Stomach (tissue), 9 donors: ENCODE data around the gene HSPBAP1. TPM values are rescaled to one million over a fixed set of nuclear protein-coding genes. Genes with fewer than 3 reads are reported as not detected.

Experiments used
- DNase-seq, 2 donors: peaks; one replicate each; pipeline versions ENCODE4 v3.0.0 to v3.0.0-alpha.2; 2013 to 2019
- H3K27ac ChIP-seq, 5 donors: fragments of 200-600 bp in 4 of 5; sonication (generic) in 4 of 5; one replicate each; pipeline ENCODE4 v1.5.1; 2013 to 2019; ENCODE audit warnings: mild to moderate bottlenecking in 1 of 5, moderate library complexity in 1 of 5
- H3K27me3 ChIP-seq, 3 donors: fragments of 200-600 bp; sonication (generic); one replicate each; pipeline ENCODE4 v1.5.1; 2017 to 2019; ENCODE audit warnings: mixed run types in 1 of 3
- H3K36me3 ChIP-seq, 4 donors: fragments of 200-600 bp; sonication (generic); 1 replicate in 3 of 4; 2 replicates in 1 of 4; pipeline ENCODE4 v1.5.1; 2016 to 2019
- H3K4me1 ChIP-seq, 4 donors: fragments of 200-600 bp; sonication (generic); one replicate each; pipeline ENCODE4 v1.5.1; 2016 to 2019
- H3K4me3 ChIP-seq, 4 donors: fragments of 200-600 bp; sonication (generic) in 3 of 4; one replicate each; pipeline ENCODE4 v1.5.1; 2016 to 2019; ENCODE audit warnings: mild to moderate bottlenecking in 1 of 4
- H3K9me3 ChIP-seq, 4 donors: fragments of 200-600 bp; sonication (generic); one replicate each; pipeline ENCODE4 v1.5.1; 2016 to 2019
- CTCF ChIP-seq, 7 experiments: fragments of 450-650 bp in 4 of 7; fragments of 200-600 bp in 3 of 7; sonication (generic) in 3 of 7; IDR thresholded peaks; one replicate each; pipeline ENCODE4 v1.5.1; 2016 to 2019; ENCODE audit warnings: antibody characterized with exemption in 7 of 7, control low read depth in 2 of 7, mild to moderate bottlenecking in 1 of 7
- EP300 ChIP-seq: sonication (generic); formaldehyde crosslinking; IDR thresholded peaks from one replicate; pipeline ENCODE4 v1.6.1; 2017; ENCODE audit warnings: antibody characterized with exemption
- POLR2A ChIP-seq, 4 donors: fragments of 450-650 bp; IDR thresholded peaks; one replicate each; pipeline ENCODE4 v1.6.1; 2016; ENCODE audit warnings: antibody characterized with exemption in 4 of 4, control low read depth in 2 of 4, mild to moderate bottlenecking in 1 of 4, moderate library complexity in 1 of 4
- POLR2AphosphoS5 ChIP-seq, 3 donors: sonication (generic); formaldehyde crosslinking; IDR thresholded peaks; one replicate each; pipeline ENCODE4 v1.6.1; 2016; ENCODE audit warnings: antibody characterized with exemption in 3 of 3
- WGBS, 5 donors: extraction: QIAGEN DNeasy Blood & Tissue Kit in 3 of 5; methylation state at CpG; one replicate each; pipeline versions ENCODE4 v1.1.5 to v1.1.7; 2013 to 2018; 5-methylcytosine and 5-hydroxymethylcytosine counted together
- intact Hi-C: fragments of 100-400 bp; cut with DNase I; formaldehyde crosslinking; loops from one replicate; pipeline ENCODE4 v1.15.1; 2023; ENCODE audit warnings: low total_unique reads
- polyA plus RNA-seq, 3 donors: library from polyadenylated mRNA; stranded (reverse); fragments of 200-250 nt; gene quantifications; one replicate each; pipeline ENCODE4 v1.2.3, GENCODE V29; 2013
- total RNA-seq, 5 donors: library from RNA; depleted of rRNA; stranded (reverse); fragments of >200 nt; gene quantifications; one replicate each; pipeline versions ENCODE4 v1.1.0 to v1.2.3, GENCODE V29; 2014 to 2016
- donor health status: healthy with polysubstance abuse.
- donor health status: Bipolar disorder and iron deficiency.
- donor health status: healthy.

Gene HSPBAP1
- total and polyA plus RNA-seq, 8 donors, result 1.7 to 16.5 (median 8.8) TPM; not detected in 1

DNA sequence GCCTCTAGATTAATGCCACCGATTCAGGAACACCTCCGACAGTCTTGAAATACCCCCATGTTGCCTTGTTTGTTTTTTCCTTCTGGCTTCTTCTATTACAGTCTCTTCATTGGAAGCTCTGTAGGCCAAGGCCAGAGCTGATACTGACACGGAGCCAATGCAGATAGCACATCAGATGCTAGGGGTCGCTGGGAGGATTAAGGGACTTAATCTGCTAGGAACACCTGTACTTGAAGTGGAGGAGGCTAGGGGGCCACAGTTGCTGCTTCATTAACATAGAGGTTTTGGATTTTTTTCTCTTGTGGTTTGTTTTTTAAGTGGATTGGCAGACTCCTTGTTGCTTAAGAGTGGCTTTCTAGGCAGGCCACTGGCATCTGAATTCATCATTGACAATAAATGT is 63.4 kb downstream of the HSPBAP1 start:
- intact Hi-C loops, result no loop called here
- Histone ChIP-seq H3K4me3 (no peak overlapping the region), H3K27me3 (no peaks in the 10 kb centered on the region), H3K4me1 (no peaks in the 10 kb centered on the region), H3K27ac (no peak overlapping the region), H3K9me3 (no peaks in the 10 kb centered on the region), H3K36me3 (peaks cover 0 to 43% (median 35%) of the 10 kb centered on the region in 4 donors)
- 80 to 89% (median 86%) methylated on average over 4 of the region's 4 CpGs for WGBS, 5 donors
- TF ChIP-seq POLR2A (IDR thresholded peaks at IDR 0.05), result no peak
- no peak for TF ChIP-seq POLR2AphosphoS5 (IDR thresholded peaks at IDR 0.05)
- no peak for TF ChIP-seq EP300
- no peak for TF ChIP-seq CTCF (IDR thresholded peaks at IDR 0.05)
- DNase-seq, result no peak

- intact Hi-C loops, result no loop called here
- no peak for DNase-seq
- Histone ChIP-seq H3K27me3 (no peaks in the 10 kb centered on the region), H3K4me3 (no peak overlapping the region), H3K4me1 (no peaks in the 10 kb centered on the region), H3K36me3 (peaks cover 0 to 43% (median 35%) of the 10 kb centered on the region in 4 donors), H3K27ac (no peak overlapping the region), H3K9me3 (no peaks in the 10 kb centered on the region)
- TF ChIP-seq EP300, result no peak
- no peak for TF ChIP-seq POLR2AphosphoS5 (IDR thresholded peaks at IDR 0.05)
- no peak for TF ChIP-seq POLR2A (IDR thresholded peaks at IDR 0.05)
- no peak for TF ChIP-seq CTCF (IDR thresholded peaks at IDR 0.05)
- WGBS, 5 donors, result 89 to 98% (median 95%) methylated on average over 8 of the region's 8 CpGs
Measured at GRCh38 chr3:122728756-122729514, 64.7 kb downstream of the HSPBAP1 start.

GRCh38 chr3:122728186-122728585 is 65.4 kb downstream of the HSPBAP1 start:
- intact Hi-C loops, result no loop called here
- no peak for DNase-seq
- no peaks in the 10 kb centered on the region for H3K27me3 ChIP-seq
- H3K9me3 ChIP-seq, result no peaks in the 10 kb centered on the region
- peaks cover 0 to 44% (median 33%) of the 10 kb centered on the region in 4 donors for H3K36me3 ChIP-seq
- H3K4me1 ChIP-seq, result no peaks in the 10 kb centered on the region
- TF ChIP-seq EP300 (no peak), POLR2AphosphoS5 (IDR thresholded peaks at IDR 0.05) (no peak), POLR2A (IDR thresholded peaks at IDR 0.05) (no peak), CTCF (IDR thresholded peaks at IDR 0.05) (no peak)
- no peak overlapping the region for H3K27ac ChIP-seq
- 96 to 98% (median 97%) methylated on average over 3 of the region's 3 CpGs for WGBS, 5 donors
- no peak overlapping the region for H3K4me3 ChIP-seq

DNA sequence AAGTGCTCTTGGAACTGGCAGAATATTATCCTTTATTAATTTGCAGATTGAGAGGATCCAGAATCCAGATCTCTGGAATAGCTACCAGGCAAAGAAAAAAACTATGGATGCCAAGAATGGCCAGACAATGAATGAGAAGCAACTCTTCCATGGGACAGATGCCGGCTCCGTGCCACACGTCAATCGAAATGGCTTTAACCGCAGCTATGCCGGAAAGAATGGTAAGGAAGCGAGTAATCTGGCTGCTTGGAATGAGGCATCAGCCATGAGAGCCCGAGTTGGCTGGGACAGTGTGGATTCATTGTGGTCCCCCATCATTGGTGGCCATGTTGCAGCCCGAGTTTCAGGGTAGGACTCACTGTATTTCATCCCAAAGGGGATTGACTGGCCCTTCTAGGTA is 65.9 kb downstream of the HSPBAP1 start:
- Histone ChIP-seq H3K4me3 (no peak overlapping the region), H3K27ac (no peak overlapping the region), H3K27me3 (no peaks in the 10 kb centered on the region), H3K36me3 (peaks cover 0 to 44% (median 36%) of the 10 kb centered on the region in 4 donors), H3K9me3 (no peaks in the 10 kb centered on the region), H3K4me1 (no peaks in the 10 kb centered on the region)
- no peak for DNase-seq
- intact Hi-C loops, result no loop called here
- TF ChIP-seq CTCF (IDR thresholded peaks at IDR 0.05), result no peak
- WGBS, 5 donors, result 94 to 97% (median 96%) methylated on average over 9 of the region's 9 CpGs
